ENCODE measurements around the gene E2F8. TPM values are rescaled to one million over a fixed set of nuclear protein-coding genes. Genes with fewer than 3 reads are reported as not detected.

E2F8 gene, protein sequence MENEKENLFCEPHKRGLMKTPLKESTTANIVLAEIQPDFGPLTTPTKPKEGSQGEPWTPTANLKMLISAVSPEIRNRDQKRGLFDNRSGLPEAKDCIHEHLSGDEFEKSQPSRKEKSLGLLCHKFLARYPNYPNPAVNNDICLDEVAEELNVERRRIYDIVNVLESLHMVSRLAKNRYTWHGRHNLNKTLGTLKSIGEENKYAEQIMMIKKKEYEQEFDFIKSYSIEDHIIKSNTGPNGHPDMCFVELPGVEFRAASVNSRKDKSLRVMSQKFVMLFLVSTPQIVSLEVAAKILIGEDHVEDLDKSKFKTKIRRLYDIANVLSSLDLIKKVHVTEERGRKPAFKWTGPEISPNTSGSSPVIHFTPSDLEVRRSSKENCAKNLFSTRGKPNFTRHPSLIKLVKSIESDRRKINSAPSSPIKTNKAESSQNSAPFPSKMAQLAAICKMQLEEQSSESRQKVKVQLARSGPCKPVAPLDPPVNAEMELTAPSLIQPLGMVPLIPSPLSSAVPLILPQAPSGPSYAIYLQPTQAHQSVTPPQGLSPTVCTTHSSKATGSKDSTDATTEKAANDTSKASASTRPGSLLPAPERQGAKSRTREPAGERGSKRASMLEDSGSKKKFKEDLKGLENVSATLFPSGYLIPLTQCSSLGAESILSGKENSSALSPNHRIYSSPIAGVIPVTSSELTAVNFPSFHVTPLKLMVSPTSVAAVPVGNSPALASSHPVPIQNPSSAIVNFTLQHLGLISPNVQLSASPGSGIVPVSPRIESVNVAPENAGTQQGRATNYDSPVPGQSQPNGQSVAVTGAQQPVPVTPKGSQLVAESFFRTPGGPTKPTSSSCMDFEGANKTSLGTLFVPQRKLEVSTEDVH
- 21.5 and 24.7 TPM in 2 replicates for total RNA-seq (2013; cell fraction: nucleolus; rRNA removed)
- total RNA-seq (2014; rRNA removed): 12.7 and 13.9 TPM in 2 replicates
- total RNA-seq (2014; rRNA removed; fragmentation: Illumina TruSeq; extraction: Trizol): 16.8 TPM in 2 replicates
- total RNA-seq (2021): 15.6 and 20.3 TPM in 2 replicates
- 4.1 TPM for polyA plus RNA-seq (2011; ENCODE audit: low read depth)
- polyA plus RNA-seq (2011; rRNA removed): 22.3 and 27.2 TPM in 2 replicates
- polyA plus RNA-seq (2011; cell fraction: cytosol; rRNA removed): 17.6 and 18.3 TPM in 2 replicates
- polyA plus RNA-seq (2011; cell fraction: nucleus; rRNA removed): 50.2 and 52.5 TPM in 2 replicates
- 7.0 and 7.8 TPM in 2 replicates for polyA plus RNA-seq (2012)
- 28.1 and 29.2 TPM in 2 replicates for polyA plus RNA-seq (2014; fragmentation: Illumina TruSeq; extraction: Trizol)
- polyA plus RNA-seq (2014; fragmentation: Nextera tagmentation; extraction: Ambion mirVana): 1 to 10 TPM; 8.8 to 9.2 TPM
- 14.8 and 15.0 TPM in 2 replicates for polyA plus RNA-seq (2014; rRNA removed)
- 10 to 100 TPM; 20.3 to 22.5 TPM for polyA plus RNA-seq (2016; fragmentation: Nextera tagmentation; extraction: Ambion mirVana)
- 17.8 and 18.1 TPM in 2 replicates for polyA minus RNA-seq (2011; rRNA and poly(A)+ RNA removed)
- 6.0 and 10.1 TPM in 2 replicates for polyA minus RNA-seq (2011; cell fraction: cytosol; rRNA and poly(A)+ RNA removed)
- 31.4 and 53.8 TPM in 2 replicates for polyA minus RNA-seq (2011; cell fraction: nucleus; rRNA and poly(A)+ RNA removed)
- percentile 83 among the genes with signal in this experiment for Bru-seq, nascent RNA
- BruChase-seq, experiment 1, labeled RNA remaining after a 6-hour chase: percentile 60 among the genes with signal in this experiment
- BruChase-seq, experiment 2, labeled RNA remaining after a 2-hour chase: percentile 77 among the genes with signal in this experiment
- long read RNA-seq, experiment 1, partial matches to known transcripts: 3 of 7 reads
- long read RNA-seq, experiment 1, other reads (novel, unspliced or antisense): 2 of 7 reads
- long read RNA-seq, experiment 2, partial matches to known transcripts: 38 of 42 reads
- long read RNA-seq, experiment 2, other reads (novel, unspliced or antisense): 4 of 42 reads

DNA sequence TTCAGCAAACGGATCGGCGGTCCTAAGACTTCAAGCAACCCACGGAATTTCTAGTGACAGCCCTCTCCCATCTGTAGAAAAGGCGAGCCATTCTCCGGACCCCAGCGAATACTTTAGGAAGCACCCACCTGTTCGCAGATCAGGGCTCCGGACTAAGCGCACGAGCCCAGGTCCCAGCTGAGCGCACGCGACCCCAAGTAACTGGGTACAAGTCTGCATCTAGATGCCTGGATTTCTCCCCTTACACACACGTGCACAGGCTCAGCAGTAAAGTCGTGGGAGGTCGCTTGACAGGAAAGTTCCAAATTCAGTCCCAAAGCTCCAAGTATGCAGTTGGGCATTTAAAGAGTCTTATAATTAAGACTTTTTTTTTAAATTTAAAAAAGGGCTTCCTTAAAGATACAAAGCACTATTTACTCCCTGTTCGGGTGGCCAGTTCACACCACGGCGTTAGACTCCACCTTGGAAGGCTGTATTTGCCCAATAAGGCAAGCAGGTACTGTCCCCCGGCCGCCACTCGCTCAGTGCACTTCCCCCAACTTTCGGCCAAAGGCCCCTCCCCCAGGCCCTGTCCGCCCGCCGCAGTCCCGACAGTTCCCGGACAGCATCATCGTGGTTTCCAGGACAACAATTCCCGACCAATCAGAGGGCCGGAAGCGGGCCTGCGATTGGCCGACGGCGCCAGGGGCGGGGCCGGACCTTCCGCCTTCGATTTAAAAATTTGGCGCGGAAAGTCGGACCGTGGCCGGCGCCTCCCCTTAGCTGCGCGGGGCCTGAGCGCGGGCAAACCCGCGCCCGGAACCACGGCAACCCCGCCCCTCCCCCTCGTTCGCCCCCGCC, at the start of gene E2F8:
TSS of gene E2F8 (minus strand) at position 526 of the 840 bp plus-strand sequence. CDS start 824 bp downstream, outside the sequence.
- BruUV-seq (replicated peaks): TSS peak; percentile 74
- DNase-seq (ENCODE audit: low read depth, low spot score): peak; percentile 88
- Histone ChIP-seq H3K9me3 (replicated peaks; ENCODE audit: control insufficient read depth, insufficient read depth, low read length) (no peaks in the 10 kb centered on the region), H3K27ac (ENCODE audit: control insufficient read depth, insufficient read depth) (peak within 1 kb of the TSS; percentile 91), H4K20me1 (ENCODE audit: control insufficient read depth, insufficient read depth) (no peaks in the 10 kb centered on the region), H3K4me3 (peak within 1 kb of the TSS; percentile 92), H2AFZ (ENCODE audit: control insufficient read depth, low read depth, low read length) (peak within 1 kb of the TSS; percentile 90), H3K4me2 (ENCODE audit: control insufficient read depth, insufficient read depth) (peak within 1 kb of the TSS; percentile 100), H3K36me3 (ENCODE audit: control insufficient read depth in 2 of 2, insufficient read depth in 2 of 2, low read length in 1 of 2) (peaks cover 2 to 4% of the 10 kb centered on the region in 2 experiments; a peak in 3 of 4 replicates), H3K79me2 (ENCODE audit: control insufficient read depth, insufficient read depth, low read length) (peaks cover 29% of the 10 kb centered on the region), H3K27me3 (replicated peaks in 1 of 2; ENCODE audit: control insufficient read depth in 2 of 2, insufficient read depth in 2 of 2, low read length in 1 of 2) (no peaks in the 10 kb centered on the region), H3K4me1 (ENCODE audit: control insufficient read depth, insufficient read depth, low read length) (peaks cover 22% of the 10 kb centered on the region), H3K9ac (ENCODE audit: control insufficient read depth, insufficient read depth, low read length) (peak within 1 kb of the TSS; percentile 98)
- ChIA-PET POLR2A (interaction anchor here (0.5 to 0.7 kb wide), 2 partner anchors 164 to 1011 kb away, joined by 3 to 7 read pairs; no protein-coding TSS in a partner anchor), SMC1A (ENCODE audit: uncharacterized antibody, unreplicated experiment) (interaction anchor here (2.0 kb wide), 1 partner anchor 42 kb away, joined by 4 read pairs; no protein-coding TSS in a partner anchor), CTCF (interaction anchor here (1.5 kb wide), 1 partner anchor 170 kb away, joined by 4 read pairs; no protein-coding TSS in a partner anchor), RAD21 (ENCODE audit: unreplicated experiment) (interaction anchor here (1.3 to 1.5 kb wide), 2 partner anchors 161 to 315 kb away, joined by 3 read pairs; no protein-coding TSS in a partner anchor)
- ATAC-seq: peak; percentile 87
- intact Hi-C loops (cut with micrococcal nuclease; ENCODE audit: unreplicated experiment): loop anchor here (1.0 to 5.0 kb wide), 3 partner anchors 66 to 163 kb away; partner anchors contain the start of gene ZDHHC13
- in situ Hi-C loops (cut with MboI): no loop called here
- FAIRE-seq: peak; percentile 78
- WGBS (ENCODE audit: insufficient coverage, insufficient replicate concordance, low lambda C conversion rate, missing lambda C conversion rate): 2% methylated on average over 47 of the region's 59 CpGs
- no peak for TF ChIP-seq MEF2A (IDR thresholded peaks at IDR 0.05; ENCODE audit: insufficient read depth, low read depth, low read length)
- peak; percentile 23; the same call in 1 of the 3 replicates for TF ChIP-seq POU2F2 (IDR thresholded peaks at IDR 0.05; ENCODE audit: borderline replicate concordance, low read depth, low read length)
- peak; percentile 91 for TF ChIP-seq SP1 (IDR thresholded peaks at IDR 0.05; ENCODE audit: low read depth, low read length)
- TF ChIP-seq, protein P1, sequence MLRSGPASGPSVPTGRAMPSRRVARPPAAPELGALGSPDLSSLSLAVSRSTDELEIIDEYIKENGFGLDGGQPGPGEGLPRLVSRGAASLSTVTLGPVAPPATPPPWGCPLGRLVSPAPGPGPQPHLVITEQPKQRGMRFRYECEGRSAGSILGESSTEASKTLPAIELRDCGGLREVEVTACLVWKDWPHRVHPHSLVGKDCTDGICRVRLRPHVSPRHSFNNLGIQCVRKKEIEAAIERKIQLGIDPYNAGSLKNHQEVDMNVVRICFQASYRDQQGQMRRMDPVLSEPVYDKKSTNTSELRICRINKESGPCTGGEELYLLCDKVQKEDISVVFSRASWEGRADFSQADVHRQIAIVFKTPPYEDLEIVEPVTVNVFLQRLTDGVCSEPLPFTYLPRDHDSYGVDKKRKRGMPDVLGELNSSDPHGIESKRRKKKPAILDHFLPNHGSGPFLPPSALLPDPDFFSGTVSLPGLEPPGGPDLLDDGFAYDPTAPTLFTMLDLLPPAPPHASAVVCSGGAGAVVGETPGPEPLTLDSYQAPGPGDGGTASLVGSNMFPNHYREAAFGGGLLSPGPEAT (IDR thresholded peaks at IDR 0.05; ENCODE audit: low read depth): peak; percentile 73; the same call in 1 of the 2 replicates
- TF ChIP-seq CHD2 (IDR thresholded peaks at IDR 0.05; ENCODE audit: borderline replicate concordance, low read depth, low read length): peak; percentile 95
- TF ChIP-seq ATF7 (IDR thresholded peaks at IDR 0.05; ENCODE audit: low read depth): no peak; the same call in 1 of the 2 replicates
- TF ChIP-seq CREB1 (IDR thresholded peaks at IDR 0.05; ENCODE audit: low read depth): peak; percentile 61; the same call in 1 of the 2 replicates
- 0 out of 2 replicates have a peak, but pooled peaks have one; percentile 62 for TF ChIP-seq RBBP5 (conservative IDR thresholded peaks at IDR 0.05)
- no peak for TF ChIP-seq RCOR1 (conservative IDR thresholded peaks at IDR 0.05; ENCODE audit: low read depth, low read length)
- TF ChIP-seq MEF2B (IDR thresholded peaks at IDR 0.05; ENCODE audit: partially characterized antibody, poor library complexity, severe bottlenecking): peak; percentile 31
